Measurements from ENCODE around the gene TGM6. TPM values are rescaled to one million over a fixed set of nuclear protein-coding genes. Genes with fewer than 3 reads are reported as not detected.

Gene TGM6
- total RNA-seq, 6 experiments from 2014 or later: not detected

GRCh38 chr20:2340823-2341222, 39.9 kb upstream of the TGM6 start:
- no peak overlapping the region for H3K27ac Mint-ChIP-seq
- TF ChIP-seq CTCF (IDR thresholded peaks at IDR 0.05): no peak

DNA sequence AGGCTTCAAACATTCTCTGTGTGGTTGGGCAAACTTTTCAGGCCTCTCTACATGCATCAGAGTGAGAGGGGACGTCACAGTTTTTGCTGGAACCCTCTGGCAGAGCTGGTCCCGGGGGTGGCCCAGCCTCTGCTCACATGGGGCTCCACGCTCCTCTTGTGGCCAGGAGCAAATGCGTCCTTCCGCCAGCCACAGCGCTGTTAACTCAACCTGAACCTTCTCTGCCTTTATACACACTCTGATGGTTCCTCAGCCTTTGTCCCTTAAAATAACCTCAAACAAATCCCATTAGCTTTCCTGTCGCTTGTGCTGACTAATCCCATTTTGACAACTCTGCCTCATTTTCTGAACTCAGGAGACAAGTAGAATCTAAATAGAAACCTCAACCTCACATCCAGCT, 39.4 kb upstream of the TGM6 start:
- 0 out of 2 replicates have a peak, but pooled peaks cover 3% of the 10 kb centered on the region for H3K4me1 Mint-ChIP-seq (ENCODE audit: low read depth)
- H3K27me3 Mint-ChIP-seq (ENCODE audit: insufficient read depth): no peaks in the 10 kb centered on the region; the same call in 1 of the 2 replicates
- no peak for DNase-seq
- H3K4me3 Mint-ChIP-seq: no peak overlapping the region
- H3K27ac Mint-ChIP-seq: no peak overlapping the region
- no peaks in the 10 kb centered on the region for H3K36me3 Mint-ChIP-seq (ENCODE audit: low read depth)
- TF ChIP-seq CTCF (IDR thresholded peaks at IDR 0.05): no peak
- H3K9me3 Mint-ChIP-seq: no peaks in the 10 kb centered on the region

More at GRCh38 chr20:2340823-2341222, 39.9 kb upstream of the TGM6 start:
- Mint-ChIP-seq H3K4me3 (no peak overlapping the region), H3K9me3 (no peaks in the 10 kb centered on the region), H3K27me3 (ENCODE audit: insufficient read depth) (no peaks in the 10 kb centered on the region; the same call in 1 of the 2 replicates), H3K4me1 (ENCODE audit: low read depth) (no peaks in the 10 kb centered on the region), H3K36me3 (ENCODE audit: low read depth) (no peaks in the 10 kb centered on the region)
- no peak for DNase-seq

DNA sequence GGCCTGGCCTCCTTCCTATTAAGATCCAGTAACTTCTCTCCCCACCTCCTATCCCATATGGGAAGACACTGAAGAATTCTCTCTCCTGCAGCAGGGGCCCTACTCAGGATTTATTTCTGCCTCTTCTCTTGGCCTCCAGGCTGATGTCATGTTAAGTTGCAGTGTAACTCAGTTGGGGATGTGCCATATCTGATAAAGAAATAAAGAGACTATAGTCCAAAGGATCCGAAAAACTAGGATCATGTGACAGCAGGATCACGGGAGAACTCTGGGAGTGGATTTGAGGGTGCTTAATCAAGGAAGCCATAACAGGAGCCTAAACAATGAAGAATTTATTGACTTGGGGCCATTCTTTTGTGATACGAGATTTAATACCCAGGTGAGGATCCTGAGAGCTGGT, 38.5 kb upstream of the TGM6 start:
- Mint-ChIP-seq H3K36me3 (ENCODE audit: low read depth) (no peaks in the 10 kb centered on the region), H3K27ac (no peak overlapping the region), H3K9me3 (peaks cover under 1% of the 10 kb centered on the region; the same call in 1 of the 2 replicates), H3K4me3 (no peak overlapping the region), H3K27me3 (ENCODE audit: insufficient read depth) (no peaks in the 10 kb centered on the region; the same call in 1 of the 2 replicates), H3K4me1 (ENCODE audit: low read depth) (0 out of 2 replicates have a peak, but pooled peaks cover 5% of the 10 kb centered on the region)
- DNase-seq: no peak
- TF ChIP-seq CTCF (IDR thresholded peaks at IDR 0.05): no peak

DNA sequence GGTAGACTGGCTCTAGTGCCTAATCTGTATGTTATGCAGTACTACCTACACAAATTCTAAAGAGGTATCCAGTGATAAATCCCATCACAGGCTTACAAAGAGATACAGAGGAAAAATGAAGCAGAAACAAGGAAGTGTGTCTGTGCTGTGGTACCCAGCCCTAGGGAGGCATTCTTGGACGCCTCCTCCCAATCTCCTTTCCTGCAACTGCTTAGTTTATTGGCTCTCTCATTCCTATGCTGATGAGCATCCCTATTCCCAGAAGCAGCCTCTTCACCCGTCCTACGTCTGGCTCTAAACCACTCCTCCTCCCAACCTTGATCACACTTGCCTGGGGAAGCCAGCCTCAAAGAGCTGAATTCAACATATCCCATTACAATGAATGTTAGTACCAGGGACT, 34.5 kb upstream of the TGM6 start:
- TF ChIP-seq CTCF (IDR thresholded peaks at IDR 0.05): no peak
- Mint-ChIP-seq H3K9me3 (peaks cover 4% of the 10 kb centered on the region; the same call in 1 of the 2 replicates), H3K27ac (no peak overlapping the region), H3K36me3 (ENCODE audit: low read depth) (no peaks in the 10 kb centered on the region), H3K27me3 (ENCODE audit: insufficient read depth) (no peaks in the 10 kb centered on the region), H3K4me1 (ENCODE audit: low read depth) (peaks cover 32% of the 10 kb centered on the region), H3K4me3 (no peak overlapping the region)
- no peak for DNase-seq

- Mint-ChIP-seq H3K27me3 (ENCODE audit: insufficient read depth) (peaks cover 1% of the 10 kb centered on the region; the same call in 1 of the 2 replicates), H3K36me3 (ENCODE audit: low read depth) (no peaks in the 10 kb centered on the region), H3K27ac (no peak overlapping the region), H3K4me3 (no peak overlapping the region), H3K4me1 (ENCODE audit: low read depth) (peaks cover 49% of the 10 kb centered on the region), H3K9me3 (peaks cover 4% of the 10 kb centered on the region; the same call in 1 of the 2 replicates)
- DNase-seq: no peak
- no peak for TF ChIP-seq CTCF (IDR thresholded peaks at IDR 0.05)
Measured at GRCh38 chr20:2348336-2348735, 32.4 kb upstream of the TGM6 start.

Measured in HFFc6 (cell line).